CD4-positive, alpha-beta T cell treated with Interleukin-12 subunit alpha and Interleukin-12 subunit beta, for 1 hour (primary cell): Measurements from ENCODE around the gene ANKRD9.

ENCODE experiments used
- DNase-seq: peaks from one replicate; pipeline ENCODE4 v3.0.0-alpha.2; 2020

The ANKRD9 gene

GRCh38 chr14:102497998-102498677 is 11.4 kb downstream of the ANKRD9 start:
- DNase-seq, result no peak

DNA sequence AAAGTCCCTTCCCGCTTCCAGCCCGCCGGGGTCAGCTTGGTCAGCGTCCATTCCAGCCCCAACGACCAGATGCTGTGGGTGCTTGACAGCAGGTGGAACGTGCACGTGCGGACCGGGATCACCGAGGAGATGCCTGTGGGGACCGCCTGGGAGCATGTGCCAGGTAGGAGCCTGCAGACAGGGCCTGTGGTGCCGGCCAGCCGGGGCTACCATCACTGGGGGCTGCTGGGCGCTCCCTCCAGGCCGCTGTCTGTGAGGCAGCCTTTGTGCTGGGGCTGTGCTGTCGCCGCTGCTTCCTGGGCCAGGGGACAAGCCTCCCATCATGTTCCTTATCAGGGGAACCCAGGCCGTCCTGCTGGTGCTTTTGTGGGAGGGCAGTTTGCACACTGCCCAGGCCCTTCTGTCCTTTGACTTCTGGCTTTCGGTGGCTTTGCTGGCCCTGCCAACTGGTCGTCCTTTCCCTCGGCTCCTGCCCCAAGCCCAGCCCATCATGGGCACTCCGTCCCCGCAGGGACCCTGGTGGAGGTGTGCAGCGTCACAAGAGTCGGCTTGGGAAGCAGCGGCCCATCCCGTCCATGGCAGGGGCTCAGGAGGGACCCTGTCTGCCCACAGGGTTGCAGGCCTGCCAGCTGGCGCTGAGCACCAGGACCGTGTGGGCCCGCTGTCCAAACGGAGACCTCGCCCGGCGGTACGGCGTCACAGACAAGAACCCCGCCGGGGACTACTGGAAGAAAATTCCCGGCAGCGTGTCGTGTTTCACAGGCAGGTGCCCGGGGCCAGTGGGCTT is 12.4 kb downstream of the ANKRD9 start:
- DNase-seq, result no peak

DNA sequence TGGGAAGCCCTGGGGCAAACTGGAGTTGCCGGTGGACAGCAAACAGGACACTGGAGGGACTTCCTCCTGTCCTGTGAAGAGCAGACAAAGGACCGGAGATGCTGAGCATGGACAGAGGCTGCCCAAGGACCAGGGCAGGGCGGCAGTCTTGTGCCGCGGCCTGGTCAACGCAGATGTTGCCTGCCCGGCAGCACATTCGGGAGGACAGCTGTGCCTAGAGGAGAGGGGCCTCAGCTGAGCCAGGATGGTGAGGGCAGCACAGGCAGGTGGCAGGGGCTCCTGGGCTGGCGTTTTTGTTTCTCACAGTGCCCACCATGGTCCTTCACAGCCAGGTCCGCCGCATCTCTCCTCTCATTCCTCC is 13.3 kb downstream of the ANKRD9 start:
- no peak for DNase-seq

DNA sequence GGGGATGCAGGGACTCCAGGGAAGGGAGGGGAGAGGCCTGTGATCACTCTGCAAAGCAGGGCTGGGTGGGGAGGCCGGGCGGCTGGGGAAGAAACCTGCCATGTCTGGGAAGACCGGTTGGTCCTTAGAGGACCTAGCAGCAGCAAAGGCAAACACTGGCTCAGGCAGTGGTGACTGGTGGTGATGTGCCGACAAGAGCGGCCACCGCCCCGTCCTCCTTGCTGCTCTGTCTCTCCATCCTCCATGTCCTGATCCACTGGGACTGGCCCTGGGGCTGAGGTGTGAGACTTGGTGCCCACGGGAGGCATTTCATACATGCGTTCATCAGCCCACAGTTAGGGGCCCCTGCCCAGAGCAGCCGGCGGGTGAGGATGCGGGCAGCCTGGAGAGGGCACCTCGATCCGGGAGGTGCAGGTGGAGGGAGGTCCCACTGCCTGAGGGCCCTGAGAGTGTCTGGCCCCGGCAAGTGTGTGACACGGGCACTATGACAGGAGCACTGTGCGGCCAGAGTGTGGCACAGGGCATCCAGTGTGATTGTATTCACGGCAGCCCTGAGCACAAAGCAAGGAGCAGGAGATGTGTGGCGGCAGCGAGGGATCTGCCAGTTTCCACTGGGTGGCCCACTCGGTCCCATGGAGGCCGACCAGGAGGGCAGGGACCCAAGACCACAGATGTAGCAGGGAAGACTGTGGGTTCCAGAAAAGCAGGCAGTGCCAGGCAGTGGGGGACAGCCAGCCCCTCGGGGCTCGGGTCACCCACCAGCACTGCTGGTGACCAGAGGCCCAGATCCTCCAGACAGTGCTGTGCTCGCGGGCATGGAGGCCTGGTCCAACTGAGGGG is 13.9 kb downstream of the ANKRD9 start:
- no peak for DNase-seq

DNA sequence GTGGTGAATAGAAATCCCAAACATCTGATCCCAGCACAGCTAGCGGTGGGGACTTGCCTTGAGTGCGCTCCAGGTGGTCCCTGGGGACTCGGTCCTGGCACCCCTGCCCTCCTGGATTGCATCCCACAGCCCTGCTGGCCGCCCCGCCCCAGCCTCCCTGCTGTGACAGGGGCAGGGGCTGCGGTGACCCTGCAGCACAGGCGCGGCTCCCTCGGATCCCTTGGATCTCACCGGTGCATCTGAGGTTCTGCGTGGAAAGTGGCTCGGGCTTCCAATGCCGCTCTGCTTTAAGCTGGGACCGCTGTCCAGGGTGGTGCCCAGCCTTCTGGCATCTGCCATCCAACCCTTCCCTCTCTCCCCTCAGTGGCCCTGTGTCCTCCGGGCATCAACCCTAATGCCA is 16.0 kb downstream of the ANKRD9 start:
- DNase-seq, result no peak

GRCh38 chr14:102493096-102493495 is 16.5 kb downstream of the ANKRD9 start:
- no peak for DNase-seq

- DNase-seq, result no peak
These were observed 17.1 kb downstream of the ANKRD9 start for GRCh38 chr14:102492531-102492910.

GRCh38 chr14:102491786-102492530 is 17.6 kb downstream of the ANKRD9 start:
- DNase-seq, result no peak

DNA sequence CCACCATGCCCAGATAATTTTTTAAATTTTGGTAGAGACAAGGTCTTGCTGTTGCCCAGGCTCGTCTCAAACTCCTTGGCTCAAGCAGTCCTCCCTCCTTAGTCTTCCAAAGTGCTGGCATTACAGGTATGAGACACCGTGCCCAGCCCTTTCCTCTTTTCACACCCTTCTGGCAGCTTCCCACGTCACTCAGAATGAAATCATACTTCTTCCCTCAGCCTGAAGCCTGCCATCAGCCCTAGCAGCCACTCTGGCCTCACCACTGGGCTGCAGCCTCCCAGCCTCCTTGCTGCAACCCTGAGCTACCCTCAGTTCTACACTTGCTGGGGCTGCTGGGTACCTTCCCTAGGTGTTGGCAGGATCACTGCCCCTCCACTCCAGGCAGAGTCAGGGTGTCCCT is 18.2 kb downstream of the ANKRD9 start:
- DNase-seq, result no peak

DNA sequence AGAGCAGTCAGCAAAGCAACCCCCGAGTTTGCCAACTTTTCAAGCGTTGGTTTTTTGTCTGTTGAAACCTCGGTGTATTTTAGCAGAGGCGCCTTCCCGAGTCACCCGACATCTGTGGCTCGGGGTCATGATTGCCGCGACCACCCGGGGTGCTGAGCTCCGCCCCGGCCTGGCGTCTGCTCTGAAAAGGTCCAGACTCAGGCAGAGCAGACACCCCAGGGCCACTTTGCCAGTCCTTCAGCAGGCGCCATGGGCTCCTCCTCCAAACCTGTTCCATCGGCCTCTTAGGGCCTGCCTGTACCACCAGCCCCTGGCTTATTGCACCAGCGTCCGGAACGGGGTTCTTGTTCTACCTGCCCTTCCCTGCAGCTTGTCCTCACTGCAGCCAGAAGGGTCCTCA is 19.1 kb downstream of the ANKRD9 start:
- DNase-seq, result no peak

DNA sequence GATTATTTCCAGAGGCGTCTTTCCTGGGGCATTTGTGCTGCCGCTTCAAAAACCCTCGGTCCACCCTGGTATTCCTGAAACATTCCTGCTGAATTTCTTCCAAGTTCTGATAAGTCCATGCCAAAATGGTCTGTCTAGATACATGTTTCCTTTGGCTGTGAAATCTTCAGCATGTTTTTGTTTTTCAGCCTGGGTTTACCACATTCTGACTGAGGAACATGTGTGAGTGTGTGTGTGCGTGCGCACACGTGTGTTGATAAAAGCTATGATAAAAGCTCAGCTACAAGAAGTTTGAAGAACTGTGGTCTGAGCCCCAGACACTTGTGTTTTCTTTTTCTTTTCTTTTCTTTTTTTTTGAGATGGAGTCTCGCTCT is 22.4 kb downstream of the ANKRD9 start:
- no peak for DNase-seq

DNA sequence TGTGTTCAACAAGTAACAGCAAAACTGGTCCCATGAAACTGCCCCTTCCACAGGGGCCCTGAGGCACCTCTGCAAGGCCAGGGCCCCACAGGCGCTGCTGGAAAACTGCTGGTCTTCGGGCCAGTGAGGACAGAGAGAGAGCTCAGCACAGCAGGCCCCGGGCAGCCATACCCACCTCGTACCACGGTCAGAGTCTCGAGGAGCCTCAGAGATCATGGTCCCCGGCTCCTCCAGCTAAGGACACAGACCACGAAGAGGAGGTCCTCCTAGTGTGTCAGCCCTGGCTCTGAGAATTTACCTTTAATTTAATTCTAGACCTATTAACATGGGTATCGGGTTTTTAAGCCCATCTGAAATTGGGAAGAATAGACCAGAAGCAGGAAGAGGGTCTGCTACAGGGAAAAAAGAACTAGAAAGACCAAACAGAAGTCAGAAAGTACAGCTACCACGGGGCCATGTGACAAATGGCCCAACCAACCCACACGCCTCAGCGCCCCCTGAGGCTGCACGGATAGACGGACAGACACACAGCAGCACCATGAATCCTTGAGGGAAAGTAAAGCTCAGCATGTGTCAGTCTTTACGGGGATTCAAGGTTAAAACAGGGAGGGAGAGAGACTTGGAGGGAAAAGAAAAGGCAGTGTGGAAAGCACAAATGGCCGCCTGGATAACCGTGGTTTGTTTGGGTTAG is 22.9 kb downstream of the ANKRD9 start:
- DNase-seq, result no peak

DNA sequence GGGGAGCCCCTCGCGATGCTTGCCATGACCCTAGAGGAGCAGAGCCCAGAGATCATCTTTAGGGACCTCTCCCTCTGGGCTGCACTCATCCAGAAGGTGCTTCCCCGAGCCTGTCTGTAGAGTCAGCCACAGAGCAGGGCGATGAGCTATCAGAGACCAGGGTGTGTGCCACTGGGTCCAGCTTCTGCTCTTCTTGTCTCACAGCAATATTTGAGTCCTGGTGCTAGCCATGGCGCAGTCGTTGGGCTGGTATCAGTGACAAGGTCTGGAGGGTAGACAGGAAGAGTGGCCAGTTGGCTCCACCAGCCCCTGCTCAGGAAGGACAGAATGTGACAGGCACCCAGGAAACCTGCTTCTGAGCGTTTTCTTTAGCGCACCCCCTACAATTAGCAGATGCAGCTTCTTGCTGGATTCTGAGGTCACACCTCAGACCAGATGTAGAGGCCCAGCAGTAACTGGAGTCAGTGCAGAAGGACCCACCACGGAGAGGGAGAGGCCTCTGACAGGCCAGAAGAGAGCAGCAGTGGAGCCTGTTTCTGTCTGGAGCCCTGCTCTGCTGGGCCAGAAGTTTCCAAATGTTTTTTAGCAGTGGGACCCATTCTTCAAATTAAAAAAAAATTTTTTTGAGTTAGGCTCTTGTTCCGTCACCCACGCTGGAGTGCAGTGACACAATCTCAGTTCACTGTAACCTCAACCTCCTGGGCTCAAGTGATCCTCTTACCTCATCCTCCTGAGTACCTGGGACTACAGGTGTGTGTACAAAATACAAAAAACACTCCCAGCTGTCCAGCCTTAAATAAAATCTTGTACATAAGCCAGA is 23.7 kb downstream of the ANKRD9 start:
- no peak for DNase-seq

DNA sequence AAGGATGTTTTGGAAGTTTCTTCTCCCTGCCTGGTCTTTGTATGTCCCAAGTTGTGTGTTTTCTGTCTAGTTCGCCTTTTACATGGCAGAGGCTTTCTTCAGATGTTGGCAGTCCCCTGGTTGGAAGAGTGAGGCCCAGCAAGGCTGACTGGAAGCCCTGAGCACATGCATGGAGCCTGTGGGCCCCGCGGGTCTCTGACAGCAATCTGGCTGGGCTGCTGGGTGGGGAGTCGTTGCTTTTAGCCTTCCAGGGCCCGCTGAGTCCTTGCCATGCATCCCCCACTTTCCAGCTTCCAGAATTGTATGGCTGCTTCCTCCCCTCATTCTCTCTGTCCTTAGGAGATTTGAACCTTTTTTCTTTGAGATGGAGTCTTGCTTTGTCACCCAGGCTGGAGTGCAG is 25.3 kb downstream of the ANKRD9 start:
- no peak for DNase-seq

- DNase-seq, result no peak
These were observed 27.8 kb downstream of the ANKRD9 start for GRCh38 chr14:102481791-102482238.

GRCh38 chr14:102481371-102481770 is 28.2 kb downstream of the ANKRD9 start:
- no peak for DNase-seq

GRCh38 chr14:102479777-102480176 is 29.8 kb downstream of the ANKRD9 start:
- no peak for DNase-seq

- no peak for DNase-seq
These were observed 30.5 kb downstream of the ANKRD9 start for GRCh38 chr14:102479107-102479506.

DNA sequence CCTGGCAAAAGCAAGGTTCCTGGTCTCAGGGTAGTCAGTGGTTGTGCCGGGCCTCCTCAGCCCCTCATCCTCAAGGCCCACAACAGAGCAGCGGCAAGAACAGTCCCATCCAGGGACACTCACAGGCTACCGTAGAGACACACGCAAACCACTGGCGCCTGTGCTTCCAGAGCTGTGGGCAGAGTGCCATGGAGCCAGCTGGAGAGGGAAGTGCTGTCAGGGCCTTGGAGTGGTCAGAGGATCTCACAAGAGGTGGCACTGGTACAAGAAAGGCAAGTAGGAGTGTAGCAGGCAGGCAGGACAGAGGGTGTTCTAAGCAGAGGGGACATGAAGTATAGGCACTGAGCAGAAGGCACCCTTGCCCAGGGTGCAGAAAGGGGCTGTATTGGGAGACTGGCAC is 34.6 kb downstream of the ANKRD9 start:
- DNase-seq, result no peak

GRCh38 chr14:102473559-102473958 is 36.0 kb downstream of the ANKRD9 start:
- no peak for DNase-seq

GRCh38 chr14:102472791-102473150 is 36.8 kb downstream of the ANKRD9 start:
- no peak for DNase-seq
